ENCODE data around the gene KCNK7. TPM values are rescaled to one million over a fixed set of nuclear protein-coding genes. Genes with fewer than 3 reads are reported as not detected.
A peak's percentile ranks its signal among the peaks of the same experiment; 100 is the strongest.

KCNK7 gene
- polyA plus RNA-seq, 1 of the 3 experiments (the other 2 are of a cell fraction): 0.58 TPM

GRCh38 chr11:65611758-65612603 is 16.4 kb upstream of the KCNK7 start (continued):
- TF ChIP-seq REST (IDR thresholded peaks at IDR 0.05; ENCODE audit: low read depth, low read length) (no peak), GABPA (IDR thresholded peaks at IDR 0.05; ENCODE audit: low read depth) (no peak), GATA2 (CRISPR knock-in tag; IDR thresholded peaks at IDR 0.05) (no peak), JUND (IDR thresholded peaks at IDR 0.05) (no peak), YY1 (IDR thresholded peaks at IDR 0.05; ENCODE audit: low read depth) (no peak), USF2 (IDR thresholded peaks at IDR 0.05; ENCODE audit: borderline replicate concordance, low read depth, low read length) (no peak), MAX (IDR thresholded peaks at IDR 0.05; ENCODE audit: low read depth) (no peak), RXRA (IDR thresholded peaks at IDR 0.05; ENCODE audit: borderline replicate concordance, low read depth) (no peak)

GRCh38 chr11:65611028-65611757 is 15.6 kb upstream of the KCNK7 start:
- Histone ChIP-seq H3K4me3 (ENCODE audit: low read depth in 2 of 2, low read length in 1 of 2) (peak overlapping the region in 1 of 2 experiments; percentile 87; a peak in 3 of 4 replicates), H3K4me2 (peak overlapping the region; percentile 85), H3K9me3 (no peaks in the 10 kb centered on the region), H3K27me3 (ENCODE audit: insufficient read depth) (no peaks in the 10 kb centered on the region), H3K9me2 (no peaks in the 10 kb centered on the region), H3K79me2 (ENCODE audit: insufficient read depth) (peaks cover 78% of the 10 kb centered on the region), H3K4me1 (ENCODE audit: control insufficient read depth in 1 of 2, insufficient read depth in 2 of 2, low read depth in 1 of 2, low read length in 1 of 2) (peaks cover 25 to 35% of the 10 kb centered on the region in 2 experiments; a peak in 3 of 4 replicates), H3F3A (replicated peaks; ENCODE audit: insufficient read depth) (no peaks in the 10 kb centered on the region), H2AFZ (ENCODE audit: low read depth) (no peak overlapping the region), H3K36me3 (replicated peaks in 1 of 2; ENCODE audit: control insufficient read depth in 1 of 2, insufficient read depth in 2 of 2, low read length in 1 of 2) (peaks cover 2 to 17% of the 10 kb centered on the region in 2 experiments), H3K9ac (peak overlapping the region; percentile 93; the same call in 1 of the 2 replicates), H4K20me1 (ENCODE audit: insufficient read depth) (peaks cover 30% of the 10 kb centered on the region), H3K27ac (ENCODE audit: low read depth in 2 of 2, low read length in 1 of 2) (peak overlapping the region in 1 of 2 experiments; percentile 22; a peak in 1 of 4 replicates)
- no peak for DNase-seq
- WGBS (ENCODE audit: low lambda C conversion rate): 63% methylated on average over 9 of the region's 10 CpGs
- CTCF ChIA-PET: interaction anchor here (1.3 to 3.7 kb wide), 3 partner anchors 17 to 70 kb away, joined by 4 to 15 read pairs (median 13); no protein-coding TSS in a partner anchor
- POLR2A ChIA-PET: no interaction called here
- TF ChIP-seq MXI1 (IDR thresholded peaks at IDR 0.05; ENCODE audit: low read depth, low read length): no peak
- TF ChIP-seq GABPA (IDR thresholded peaks at IDR 0.05; ENCODE audit: low read depth): peak; percentile 26; the same call in 1 of the 2 replicates

Measured in SK-N-SH (cell line).